ENCODE data around the gene GAS7.
A peak's percentile ranks its signal among the peaks of the same experiment; 100 is the strongest.
"Not testable (repeated sequence)": the region's sequence is repeated elsewhere in the genome, so short reads cannot be mapped to it uniquely, and the experiment has no call there.

Gene GAS7

DNA sequence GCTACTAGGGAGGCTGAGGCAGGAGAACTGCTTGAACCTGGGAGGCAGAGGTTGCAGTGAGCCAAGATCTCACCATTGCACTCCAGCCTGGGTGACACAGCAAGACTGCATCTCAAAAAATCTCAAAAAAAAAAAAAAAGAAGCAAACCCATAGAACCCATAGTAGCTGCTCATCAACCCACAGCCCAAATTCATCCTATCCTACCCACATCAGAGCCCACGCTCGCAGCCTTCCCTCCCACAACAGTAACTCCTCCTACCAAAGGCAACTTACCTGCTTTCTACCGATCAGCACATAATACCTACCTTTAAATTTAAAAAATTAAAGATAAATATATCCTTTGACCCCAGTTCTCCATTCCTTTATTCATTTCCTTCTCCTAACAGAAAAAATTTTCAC is 94.7 kb downstream of the GAS7 start:
- in situ Hi-C loops (cut with HindIII; ENCODE audit: low pct_ligation_motif_present, low sequenced_read_pairs): no loop called here
- no peak for DNase-seq
- Histone ChIP-seq H3K4me3 (ENCODE audit: low read depth, low read length) (no peak overlapping the region), H3K27me3 (replicated peaks) (no peaks in the 10 kb centered on the region), H3K27ac (no peak overlapping the region), H3K36me3 (replicated peaks) (no peaks in the 10 kb centered on the region)
- TF ChIP-seq CTCF (IDR thresholded peaks at IDR 0.05; ENCODE audit: low read depth, low read length, missing control alignments): no peak

- Histone ChIP-seq H3K4me3 (ENCODE audit: low read depth, low read length) (no peak overlapping the region), H3K36me3 (replicated peaks) (no peaks in the 10 kb centered on the region), H3K27ac (no peak overlapping the region), H3K27me3 (replicated peaks) (no peaks in the 10 kb centered on the region)
- no peak for DNase-seq
- no peak for TF ChIP-seq CTCF (IDR thresholded peaks at IDR 0.05; ENCODE audit: low read depth, low read length, missing control alignments)
- in situ Hi-C loops (cut with HindIII; ENCODE audit: low pct_ligation_motif_present, low sequenced_read_pairs): no loop called here
These were observed 95.6 kb downstream of the GAS7 start for GRCh38 chr17:10102817-10103216.

DNA sequence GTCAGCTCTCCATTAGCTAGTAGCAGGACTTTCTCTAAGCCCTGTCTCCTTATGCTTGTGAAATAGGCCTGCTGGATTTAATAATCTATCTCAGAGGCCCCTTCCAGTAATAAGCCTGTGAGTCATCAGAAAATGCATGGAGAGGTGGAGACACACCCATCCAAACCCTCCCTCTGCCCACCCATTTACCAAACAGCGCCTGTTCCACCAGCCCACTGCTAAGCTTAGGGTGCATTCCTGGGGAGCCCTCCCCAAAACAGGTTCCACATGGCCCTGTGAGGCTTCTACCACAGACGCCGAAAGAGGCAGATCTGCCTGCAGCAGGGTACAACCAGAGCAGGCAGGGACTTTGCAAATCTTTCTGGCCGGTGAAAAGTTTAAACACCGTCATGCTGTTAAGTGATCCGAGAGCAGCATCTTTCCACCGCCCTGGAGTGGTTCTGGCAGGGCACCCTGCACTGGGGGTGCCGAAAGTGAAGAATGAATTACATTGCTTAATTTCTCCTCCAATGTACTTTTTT is 99.3 kb downstream of the GAS7 start:
- Histone ChIP-seq H3K27ac (no peak overlapping the region), H3K4me3 (ENCODE audit: low read depth, low read length) (no peak overlapping the region), H3K36me3 (replicated peaks) (no peaks in the 10 kb centered on the region), H3K27me3 (replicated peaks) (no peaks in the 10 kb centered on the region)
- in situ Hi-C loops (cut with HindIII; ENCODE audit: low pct_ligation_motif_present, low sequenced_read_pairs): no loop called here
- TF ChIP-seq CTCF (IDR thresholded peaks at IDR 0.05; ENCODE audit: low read depth, low read length, missing control alignments): no peak
- DNase-seq: no peak

DNA sequence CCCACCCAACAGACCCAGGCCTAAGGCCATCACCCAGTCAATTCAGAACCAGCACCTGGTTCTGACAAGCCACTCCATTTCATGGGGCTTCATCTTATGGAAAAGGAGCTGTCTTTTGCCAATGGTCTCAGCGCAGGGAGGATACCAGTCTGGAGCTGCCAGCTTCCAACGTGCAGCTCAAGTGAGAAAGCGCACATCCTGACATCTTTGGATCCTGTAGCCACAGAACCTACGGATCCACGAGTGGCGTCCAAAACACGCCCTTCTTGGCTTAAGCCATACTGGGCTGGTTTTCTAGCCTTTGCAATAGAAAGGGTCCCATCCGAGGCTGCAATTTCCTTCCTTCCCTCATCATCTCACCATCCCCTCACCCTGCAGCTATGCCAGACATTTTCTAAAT is 101.8 kb downstream of the GAS7 start:
- no peak for DNase-seq
- no peak for TF ChIP-seq CTCF (IDR thresholded peaks at IDR 0.05; ENCODE audit: low read depth, low read length, missing control alignments)
- in situ Hi-C loops (cut with HindIII; ENCODE audit: low pct_ligation_motif_present, low sequenced_read_pairs): no loop called here

DNA sequence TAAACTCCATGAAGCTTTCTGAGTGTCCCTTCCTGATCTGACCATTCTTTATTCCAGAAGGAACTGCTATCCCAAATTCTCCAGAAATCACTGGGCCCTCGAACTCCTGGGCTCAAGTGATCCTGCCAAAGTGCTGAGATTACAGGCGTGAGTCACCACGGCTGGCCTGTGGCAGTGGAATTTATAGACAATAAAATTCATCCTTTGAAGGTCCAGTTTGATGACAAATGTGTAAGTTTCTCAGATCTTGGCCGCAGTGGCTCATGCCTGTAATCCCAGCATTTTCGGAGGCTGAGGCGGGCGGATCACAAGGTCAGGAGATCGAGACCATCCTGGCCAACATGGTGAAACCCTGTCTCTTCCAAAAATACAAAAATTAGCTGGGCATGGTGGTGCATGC is 103.1 kb downstream of the GAS7 start:
- H3K4me3 ChIP-seq (ENCODE audit: low read depth, low read length); H3K36me3 ChIP-seq (replicated peaks); H3K27ac ChIP-seq; in situ Hi-C loops (cut with HindIII; ENCODE audit: low pct_ligation_motif_present, low sequenced_read_pairs); H3K27me3 ChIP-seq (replicated peaks): not testable (repeated sequence)
- peak; percentile 5 for DNase-seq

More for the DNA sequence above, 101.8 kb downstream of the GAS7 start:
- no peaks in the 10 kb centered on the region for H3K27me3 ChIP-seq (replicated peaks)
- H3K36me3 ChIP-seq (replicated peaks): no peaks in the 10 kb centered on the region
- H3K4me3 ChIP-seq (ENCODE audit: low read depth, low read length): no peak overlapping the region
- no peak overlapping the region for H3K27ac ChIP-seq

DNA sequence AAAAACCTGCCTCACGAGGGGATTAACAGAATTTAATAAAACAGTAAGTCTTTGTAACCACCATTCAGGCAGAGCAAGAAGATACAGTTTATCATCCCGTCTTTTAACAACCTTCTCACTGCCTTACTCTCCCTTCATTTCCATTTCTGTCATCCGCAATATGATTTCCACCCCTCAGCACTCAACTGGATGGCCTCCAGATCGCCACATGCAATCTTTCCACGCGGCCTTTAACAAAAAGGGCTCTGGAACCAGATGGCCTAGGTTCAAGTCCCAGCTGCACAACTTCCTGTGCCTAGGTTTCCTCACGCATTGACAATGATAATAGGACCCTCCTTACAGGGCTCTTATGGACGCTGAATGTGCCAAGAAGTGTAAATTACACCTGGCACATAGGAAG is 103.6 kb downstream of the GAS7 start:
- TF ChIP-seq CTCF (IDR thresholded peaks at IDR 0.05; ENCODE audit: low read depth, low read length, missing control alignments): no peak
- H3K27me3 ChIP-seq (replicated peaks): no peaks in the 10 kb centered on the region
- in situ Hi-C loops (cut with HindIII; ENCODE audit: low pct_ligation_motif_present, low sequenced_read_pairs): no loop called here
- H3K4me3 ChIP-seq (ENCODE audit: low read depth, low read length): no peak overlapping the region
- no peaks in the 10 kb centered on the region for H3K36me3 ChIP-seq (replicated peaks)
- DNase-seq: no peak
- H3K27ac ChIP-seq: no peak overlapping the region

All from brain microvascular endothelial cell (primary cell).